IMR-90 (cell line): Measurements from ENCODE around the gene PHGDH. TPM values are rescaled to one million over a fixed set of nuclear protein-coding genes. Genes with fewer than 3 reads are reported as not detected.

Experiments
- ATAC-seq: fragments of 200-7000 bp; cut with Tn5 transposase; 2 replicates; pipeline ENCODE4 v1.9.1; 2020; ENCODE audit warnings: low read depth, mild to moderate bottlenecking, moderate library complexity
- BruUV-seq: library from RNA; stranded (reverse); fragments of 400-500 nt; replicated peaks from 2 replicates; lab custom pipeline; 2021; lab: Mats Ljungman, UMichigan
- CTCF ChIA-PET: fragments of 300-600 bp; formaldehyde crosslinking; extraction: SDS; loops from one replicate; lab custom pipeline; 2021; ENCODE audit warnings: antibody characterized with exemption; lab: Yijun Ruan, JAX
- POLR2A ChIA-PET: fragments of 300-600 bp; sonication (Branson Sonifier 250); formaldehyde crosslinking; loops from one replicate; lab custom pipeline; 2022; ENCODE audit warnings: antibody characterized with exemption; ENCODE audit not compliant: unreplicated experiment; lab: Charles Lee
- DNase-seq: peaks from one replicate; pipeline ENCODE4 v3.0.0; 2013
- H2AFZ ChIP-seq: replicated peaks from 2 replicates; pipeline ENCODE3; 2013; ENCODE audit warnings: low read length, mild to moderate bottlenecking; ENCODE audit not compliant: poor library complexity
- H2AK5ac ChIP-seq: 2 replicates; pipeline ENCODE4 v1.6.1; 2013; ENCODE audit warnings: low read depth, low read length, inconsistent platforms
- H2AK9ac ChIP-seq: replicated peaks from 2 replicates; pipeline ENCODE3; 2013; ENCODE audit warnings: mild to moderate bottlenecking, low read depth, low read length, moderate library complexity; ENCODE audit not compliant: poor library complexity
- H2BK120ac ChIP-seq: 2 replicates; pipeline ENCODE4 v1.6.1; 2013; ENCODE audit warnings: low read depth, low read length, inconsistent platforms
- H2BK15ac ChIP-seq: 3 replicates; pipeline ENCODE4 v1.6.1; 2013; ENCODE audit warnings: low read depth, low read length, inconsistent platforms
- H2BK20ac ChIP-seq: 2 replicates; pipeline ENCODE4 v1.6.1; 2013; ENCODE audit warnings: low read depth, mild to moderate bottlenecking, inconsistent platforms, low read length, moderate library complexity
- H2BK5ac ChIP-seq: 2 replicates; pipeline ENCODE4 v1.6.1; 2013; ENCODE audit warnings: mild to moderate bottlenecking, low read depth, low read length, inconsistent platforms; ENCODE audit not compliant: poor library complexity, severe bottlenecking
- H3K14ac ChIP-seq: replicated peaks from 2 replicates; pipeline ENCODE4 v1.6.1; 2013; ENCODE audit warnings: low read depth, low read length, inconsistent platforms
- H3K18ac ChIP-seq: 2 replicates; pipeline ENCODE4 v1.6.1; 2013; ENCODE audit warnings: low read depth, low read length, control low read depth
- H3K23ac ChIP-seq: 2 replicates; pipeline ENCODE4 v1.6.1; 2013; ENCODE audit warnings: low read depth, low read length, inconsistent platforms
- H3K27ac ChIP-seq: 2 replicates; pipeline ENCODE4 v1.5.1; 2013; ENCODE audit warnings: mild to moderate bottlenecking, control low read depth, low read length; ENCODE audit not compliant: insufficient read depth
- H3K27me3 ChIP-seq: 2 replicates; pipeline ENCODE4 v1.6.1; 2013; ENCODE audit warnings: low read length; ENCODE audit not compliant: control insufficient read depth, insufficient read depth
- H3K36me3 ChIP-seq: 2 replicates; pipeline ENCODE4 v1.6.1; 2013; ENCODE audit warnings: low read length, mixed read lengths; ENCODE audit not compliant: control insufficient read depth, insufficient read depth
- H3K4ac ChIP-seq: 2 replicates; pipeline ENCODE4 v1.6.1; 2013; ENCODE audit warnings: low read depth, low read length, inconsistent platforms
- H3K4me1 ChIP-seq: 2 replicates; pipeline ENCODE4 v1.6.1; 2013; ENCODE audit warnings: low read length, mixed read lengths; ENCODE audit not compliant: control insufficient read depth, insufficient read depth
- H3K4me2 ChIP-seq: 2 replicates; pipeline ENCODE4 v1.6.1; 2013; ENCODE audit warnings: low read depth, mild to moderate bottlenecking, control low read depth, low read length, moderate library complexity
- H3K4me3 ChIP-seq: 2 replicates; pipeline ENCODE4 v1.5.1; 2013; ENCODE audit warnings: low read depth, mild to moderate bottlenecking, control low read depth, low read length, moderate library complexity; ENCODE audit not compliant: insufficient read depth
- H3K56ac ChIP-seq: 2 replicates; pipeline ENCODE4 v1.6.1; 2013; ENCODE audit warnings: low read length, inconsistent platforms; ENCODE audit not compliant: insufficient read depth; ENCODE audit errors: extremely low read depth
- H3K79me1 ChIP-seq, 2 experiments: 2 replicates each; pipeline ENCODE4 v1.6.1; 2013; ENCODE audit warnings: low read length in 2 of 2, inconsistent platforms in 1 of 2, low read depth in 1 of 2
- H3K9ac ChIP-seq: 2 replicates; pipeline ENCODE4 v1.6.1; 2013; ENCODE audit warnings: low read depth, low read length, control low read depth
- H3K9me1 ChIP-seq: 2 replicates; pipeline ENCODE4 v1.6.1; 2013; ENCODE audit warnings: low read length, inconsistent platforms; ENCODE audit not compliant: insufficient read depth
- H3K9me3 ChIP-seq: 2 replicates; pipeline ENCODE4 v1.6.1; 2013; ENCODE audit warnings: low read length; ENCODE audit not compliant: control insufficient read depth, insufficient read depth
- H4K20me1 ChIP-seq: 2 replicates; pipeline ENCODE4 v1.6.1; 2013; ENCODE audit warnings: low read length, inconsistent platforms; ENCODE audit not compliant: insufficient read depth
- H4K5ac ChIP-seq: 2 replicates; pipeline ENCODE4 v1.6.1; 2013; ENCODE audit warnings: mild to moderate bottlenecking, low read depth, low read length, control low read depth
- H4K8ac ChIP-seq, 2 experiments: 2 replicates each; pipeline ENCODE4 v1.6.1; 2013; ENCODE audit warnings: low read depth in 2 of 2, low read length in 2 of 2, control low read depth in 1 of 2, inconsistent platforms in 1 of 2
- H4K91ac ChIP-seq: 2 replicates; pipeline ENCODE4 v1.6.1; 2013; ENCODE audit warnings: low read depth, low read length, inconsistent platforms; ENCODE audit not compliant: insufficient read depth
- BHLHE40 ChIP-seq: fragments of 150-350 bp; IDR thresholded peaks from 2 replicates; pipeline ENCODE4 v1.6.1; 2016; ENCODE audit warnings: mild to moderate bottlenecking, low read depth, low read length
- CEBPB ChIP-seq: IDR thresholded peaks from 2 replicates; pipeline ENCODE4 v1.6.1; 2012; ENCODE audit warnings: low read depth, low read length, improper control_type of control experiment
- CHD1 ChIP-seq: IDR thresholded peaks from 2 replicates; pipeline ENCODE4 v1.6.1; 2012; ENCODE audit warnings: low read depth, low read length, improper control_type of control experiment
- CTCF ChIP-seq: conservative IDR thresholded peaks from 2 replicates; pipeline ENCODE4 v1.5.1; 2012; ENCODE audit warnings: mild to moderate bottlenecking, low read depth, low read length, improper control_type of control experiment
- MAFK ChIP-seq: IDR thresholded peaks from 2 replicates; pipeline ENCODE4 v1.6.1; 2012; ENCODE audit warnings: low read depth, low read length, improper control_type of control experiment
- MAZ ChIP-seq: IDR thresholded peaks from 2 replicates; pipeline ENCODE4 v1.6.1; 2012; ENCODE audit warnings: low read depth, mild to moderate bottlenecking, low read length, improper control_type of control experiment, moderate library complexity, borderline replicate concordance
- MXI1 ChIP-seq: IDR thresholded peaks from 2 replicates; pipeline ENCODE4 v1.6.1; 2012; ENCODE audit warnings: low read depth, mild to moderate bottlenecking, low read length, moderate library complexity, borderline replicate concordance
- NFE2L2 ChIP-seq: fragments of 150-350 bp; IDR thresholded peaks from 2 replicates; pipeline ENCODE4 v1.6.1; 2016; ENCODE audit warnings: low read depth, mild to moderate bottlenecking, low read length
- POLR2A ChIP-seq: IDR thresholded peaks from 2 replicates; pipeline ENCODE4 v1.6.1; 2012; ENCODE audit warnings: mild to moderate bottlenecking, low read depth, low read length
- RAD21 ChIP-seq: IDR thresholded peaks from 2 replicates; pipeline ENCODE4 v1.6.1; 2012; ENCODE audit warnings: low read length, improper control_type of control experiment
- RCOR1 ChIP-seq: IDR thresholded peaks from 2 replicates; pipeline ENCODE4 v1.6.1; 2012; ENCODE audit warnings: mild to moderate bottlenecking, low read length, improper control_type of control experiment; ENCODE audit not compliant: insufficient replicate concordance
- RFX5 ChIP-seq: IDR thresholded peaks from 2 replicates; pipeline ENCODE4 v1.8.0; 2012; ENCODE audit warnings: low read depth, mild to moderate bottlenecking, low read length, moderate library complexity
- SMC3 ChIP-seq: fragments of 150-350 bp; IDR thresholded peaks from 2 replicates; pipeline ENCODE4 v1.6.1; 2016; ENCODE audit warnings: low read depth, mild to moderate bottlenecking, antibody characterized with exemption, low read length, moderate library complexity
- USF2 ChIP-seq: fragments of 150-350 bp; IDR thresholded peaks from 2 replicates; pipeline ENCODE4 v1.6.1; 2017; ENCODE audit warnings: mild to moderate bottlenecking, antibody characterized with exemption, low read length, low read depth
- WGBS, 2 experiments: methylation state at CpG; one replicate each; pipeline versions ENCODE4 v1.1.5 to v1.1.7; 2013; ENCODE audit warnings: missing lambda C conversion rate in 2 of 2; ENCODE audit not compliant: insufficient read length in 1 of 2; ENCODE audit errors: extremely low coverage in 2 of 2; 5-methylcytosine and 5-hydroxymethylcytosine counted together
- dilution Hi-C: fragments of 300-500 bp; cut with HindIII; formaldehyde crosslinking; loops from one replicate; pipeline ENCODE4 v1.14.3; 2018; ENCODE audit warnings: low sequenced_read_pairs; ENCODE audit not compliant: unreplicated experiment
- in situ Hi-C: fragments of 300-500 bp; cut with MboI; formaldehyde crosslinking; loops from 3 replicates; pipeline ENCODE4 v1.14.3; 2019; ENCODE audit warnings: low sequenced_read_pairs, inconsistent platforms, mixed read lengths
- intact Hi-C: fragments of 100-400 bp; cut with micrococcal nuclease; formaldehyde crosslinking; loops from 2 replicates; pipeline ENCODE4 v1.10.0; 2022
- polyA plus RNA-seq, 3 experiments: library from polyadenylated mRNA; depleted of rRNA; stranded (reverse); fragments of >200 nt; gene quantifications; 2 replicates each; pipeline ENCODE4 v1.2.3, GENCODE V29; 2012; ENCODE audit warnings: low replicate concordance in 1 of 3
- total RNA-seq: library from RNA; depleted of rRNA; stranded (reverse); fragments of >200 nt; gene quantifications from 2 replicates; pipeline ENCODE4 v1.2.3, GENCODE V29; 2012
- TF ChIP-seq, protein P1 (sequence below): fragments of 150-350 bp; IDR thresholded peaks from 2 replicates; pipeline ENCODE4 v1.6.1; 2016; ENCODE audit warnings: low read depth, mild to moderate bottlenecking, low read length, moderate library complexity, borderline replicate concordance

PHGDH gene
- total and polyA plus RNA-seq, 2 of the 4 experiments (the other 2 are of a cell fraction), result 87.9 to 331 TPM

DNA sequence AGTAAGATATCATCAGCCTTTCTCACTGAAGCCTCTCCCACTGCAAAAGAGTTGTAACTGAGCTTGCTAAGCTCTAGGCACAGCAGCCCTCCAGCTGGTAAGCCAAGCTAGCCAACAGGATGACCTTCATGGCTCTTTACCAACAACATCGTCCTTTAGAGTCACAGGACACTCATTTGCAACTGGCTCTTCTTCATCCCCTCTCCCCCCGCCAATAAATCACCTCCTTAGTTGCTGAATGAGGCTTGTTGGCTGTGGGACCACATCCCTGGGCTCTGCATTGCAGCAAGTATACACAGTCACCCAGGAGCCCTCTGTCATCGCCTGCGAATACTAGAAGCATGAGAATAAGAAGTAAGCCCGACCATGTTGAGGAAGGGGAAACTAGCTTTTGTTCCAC lies 47.7 kb upstream of the PHGDH start:
- Histone ChIP-seq H3K36me3 (no peaks in the 10 kb centered on the region), H2AK5ac (no peak overlapping the region), H4K91ac (no peak overlapping the region), H3K27ac (no peak overlapping the region), H3K9ac (no peak overlapping the region), H3K18ac (no peak overlapping the region), H3K23ac (no peak overlapping the region), H4K5ac (no peak overlapping the region), H3K9me3 (no peaks in the 10 kb centered on the region), H3K79me1 (no peaks in the 10 kb centered on the region), H2AFZ (no peak overlapping the region), H3K9me1 (no peaks in the 10 kb centered on the region), H3K4me2 (no peak overlapping the region), H2BK120ac (no peak overlapping the region), H2BK5ac (no peak overlapping the region), H3K4me3 (no peak overlapping the region), H3K4me1 (peaks cover 2% of the 10 kb centered on the region; the same call in 1 of the 2 replicates), H2BK20ac (no peak overlapping the region), H3K56ac (no peak overlapping the region), H3K4ac (no peak overlapping the region), H4K20me1 (no peaks in the 10 kb centered on the region), H3K14ac (no peak overlapping the region), H2BK15ac (no peak overlapping the region), H2AK9ac (no peak overlapping the region), H4K8ac (no peak overlapping the region), H3K27me3 (peaks cover 11% of the 10 kb centered on the region)
- POLR2A ChIA-PET, result interaction anchor here (0.5 kb wide), 1 partner anchor 1830 kb away, joined by 3 read pairs; no protein-coding TSS in a partner anchor
- intact Hi-C loops, result no loop called here
- 80% methylated on average over 1 of the region's 5 CpGs; no CpG with 5 or more reads in 1 of the 2 experiments for WGBS, 2 experiments
- in situ Hi-C loops, result loop anchor here (25.0 kb wide), 1 partner anchor 377 kb away; no protein-coding TSS in a partner anchor
- BruUV-seq, result no TSS peak
- ATAC-seq, result no peak
- DNase-seq, result no peak
- no peak for TF ChIP-seq POLR2A
- TF ChIP-seq CTCF, result no peak
- TF ChIP-seq, protein P1, sequence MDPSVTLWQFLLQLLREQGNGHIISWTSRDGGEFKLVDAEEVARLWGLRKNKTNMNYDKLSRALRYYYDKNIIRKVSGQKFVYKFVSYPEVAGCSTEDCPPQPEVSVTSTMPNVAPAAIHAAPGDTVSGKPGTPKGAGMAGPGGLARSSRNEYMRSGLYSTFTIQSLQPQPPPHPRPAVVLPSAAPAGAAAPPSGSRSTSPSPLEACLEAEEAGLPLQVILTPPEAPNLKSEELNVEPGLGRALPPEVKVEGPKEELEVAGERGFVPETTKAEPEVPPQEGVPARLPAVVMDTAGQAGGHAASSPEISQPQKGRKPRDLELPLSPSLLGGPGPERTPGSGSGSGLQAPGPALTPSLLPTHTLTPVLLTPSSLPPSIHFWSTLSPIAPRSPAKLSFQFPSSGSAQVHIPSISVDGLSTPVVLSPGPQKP, result no peak
- no peak for TF ChIP-seq MXI1
- TF ChIP-seq CEBPB, result no peak
- no peak for TF ChIP-seq MAFK
- TF ChIP-seq RAD21, result no peak
- no peak for TF ChIP-seq USF2
- TF ChIP-seq MAZ, result no peak
- no peak for TF ChIP-seq RFX5
- TF ChIP-seq SMC3, result no peak
- no peak for TF ChIP-seq CHD1
- TF ChIP-seq NFE2L2, result no peak
- no peak for TF ChIP-seq BHLHE40
- no peak for TF ChIP-seq RCOR1
- dilution Hi-C loops, result no loop called here
- CTCF ChIA-PET, result interaction anchor here (0.9 to 1.4 kb wide), 3 partner anchors 10 to 53 kb away, joined by 3 to 5 read pairs (median 4); no protein-coding TSS in a partner anchor
